ENCODE data around the gene PTPRJ. TPM values are rescaled to one million over a fixed set of nuclear protein-coding genes. Genes with fewer than 3 reads are reported as not detected.

Gene PTPRJ
- total and polyA plus RNA-seq, 2 donors (not counting 3 experiments of a cell fraction or from before 2014, with no cell fraction given), result 3.1 to 7.7 TPM

DNA sequence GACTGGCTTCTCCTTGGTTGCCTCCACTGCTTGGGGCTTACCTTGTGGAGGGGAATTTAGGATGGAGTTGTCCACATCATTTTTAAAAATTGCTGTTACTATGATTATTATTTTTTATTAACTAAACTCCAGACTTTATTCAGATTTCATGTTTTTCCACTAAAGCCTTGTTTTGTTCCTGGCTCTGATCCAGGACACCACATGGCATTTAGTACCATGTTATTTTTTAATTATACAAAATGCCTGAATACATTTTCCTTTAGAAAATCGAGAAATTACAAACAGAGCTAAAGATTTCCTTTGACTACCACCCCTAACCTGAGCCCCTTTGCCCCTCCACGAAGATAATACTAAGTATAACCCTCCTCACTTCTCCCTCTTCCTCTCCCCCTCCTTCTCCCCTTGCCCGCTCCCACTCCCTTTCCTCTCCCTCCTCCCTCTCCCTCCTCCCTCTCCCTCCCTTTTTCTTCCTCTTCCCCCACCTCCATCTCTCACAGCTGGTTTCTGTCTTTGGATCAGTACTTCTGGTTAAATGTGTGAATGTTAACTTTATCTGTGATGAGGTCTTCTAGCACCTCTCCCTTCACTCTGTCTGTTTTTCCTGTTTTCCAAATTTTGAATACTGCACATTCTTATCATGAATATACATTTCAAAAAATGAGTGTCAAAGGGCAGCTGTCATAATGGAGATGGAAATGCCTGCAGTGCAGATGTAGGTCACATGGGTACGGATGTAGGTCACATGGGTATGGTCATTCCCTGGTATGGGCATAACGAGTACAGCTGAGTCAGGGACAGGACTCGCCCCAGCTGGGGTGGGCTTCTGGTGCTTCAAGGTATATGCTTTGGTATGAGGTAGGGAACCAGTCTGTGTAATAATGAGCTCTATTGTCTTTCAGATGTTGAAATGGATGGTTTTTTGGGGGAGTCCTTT is 181.9 kb downstream of the PTPRJ start:
- intact Hi-C loops (cut with micrococcal nuclease) (no loop called here), dilution Hi-C loops (cut with MboI; ENCODE audit: extremely low pct_ligation_motif_present, low sequenced_read_pairs) (no loop called here)
- Histone ChIP-seq H3K4me3 (replicated peaks in 1 of 3; ENCODE audit: insufficient read depth in 1 of 3, low read depth in 1 of 3, low read length in 3 of 3) (no peak overlapping the region), H3K27me3 (ENCODE audit: control insufficient read depth in 2 of 2, insufficient read depth in 2 of 2, low read length in 2 of 2) (no peaks in the 10 kb centered on the region), H3K36me3 (ENCODE audit: control insufficient read depth in 2 of 2, extremely low read depth in 1 of 2, insufficient read depth in 2 of 2, low read length in 2 of 2) (no peaks in the 10 kb centered on the region), H3K79me2 (ENCODE audit: control insufficient read depth, insufficient read depth, low read length) (no peaks in the 10 kb centered on the region), H3K4me1 (ENCODE audit: control insufficient read depth, extremely low read depth, insufficient read depth, low read length) (peaks cover 2% of the 10 kb centered on the region), H3K9me1 (replicated peaks; ENCODE audit: control insufficient read depth, extremely low read depth, insufficient read depth, low read length) (no peaks in the 10 kb centered on the region), H3K9ac (replicated peaks; ENCODE audit: extremely low read depth, insufficient read depth, low read length) (no peak overlapping the region), H3K27ac (ENCODE audit: insufficient read depth, low read depth, low read length) (no peak overlapping the region), H4K20me1 (replicated peaks; ENCODE audit: control insufficient read depth, extremely low read depth, insufficient read depth, low read length) (no peaks in the 10 kb centered on the region), H3K9me3 (replicated peaks; ENCODE audit: control insufficient read depth, insufficient read depth, low read length) (no peaks in the 10 kb centered on the region), H2AFZ (ENCODE audit: low read depth, low read length) (no peak overlapping the region), H3K4me2 (ENCODE audit: insufficient read depth, low read length) (no peak overlapping the region)
- ChIA-PET POLR2A (no interaction called here), CTCF (interaction anchor here (0.6 to 2.3 kb wide), 3 partner anchors 10 to 17 kb away, joined by 3 to 11 read pairs (median 3); no protein-coding TSS in a partner anchor)
- peak; percentile 24 for DNase-seq (ENCODE audit: low read depth, low spot score)
- TF ChIP-seq, protein P1, sequence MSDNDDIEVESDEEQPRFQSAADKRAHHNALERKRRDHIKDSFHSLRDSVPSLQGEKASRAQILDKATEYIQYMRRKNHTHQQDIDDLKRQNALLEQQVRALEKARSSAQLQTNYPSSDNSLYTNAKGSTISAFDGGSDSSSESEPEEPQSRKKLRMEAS (IDR thresholded peaks at IDR 0.05; ENCODE audit: insufficient read depth, insufficient read length), result no peak
- TF ChIP-seq POLR2AphosphoS5 (IDR thresholded peaks at IDR 0.05; ENCODE audit: insufficient read depth, low read depth, low read length) (no peak), GATA2 (IDR thresholded peaks at IDR 0.05; ENCODE audit: insufficient read depth, insufficient read length, low read depth, low read length) (no peak)
- TF ChIP-seq, protein P2, sequence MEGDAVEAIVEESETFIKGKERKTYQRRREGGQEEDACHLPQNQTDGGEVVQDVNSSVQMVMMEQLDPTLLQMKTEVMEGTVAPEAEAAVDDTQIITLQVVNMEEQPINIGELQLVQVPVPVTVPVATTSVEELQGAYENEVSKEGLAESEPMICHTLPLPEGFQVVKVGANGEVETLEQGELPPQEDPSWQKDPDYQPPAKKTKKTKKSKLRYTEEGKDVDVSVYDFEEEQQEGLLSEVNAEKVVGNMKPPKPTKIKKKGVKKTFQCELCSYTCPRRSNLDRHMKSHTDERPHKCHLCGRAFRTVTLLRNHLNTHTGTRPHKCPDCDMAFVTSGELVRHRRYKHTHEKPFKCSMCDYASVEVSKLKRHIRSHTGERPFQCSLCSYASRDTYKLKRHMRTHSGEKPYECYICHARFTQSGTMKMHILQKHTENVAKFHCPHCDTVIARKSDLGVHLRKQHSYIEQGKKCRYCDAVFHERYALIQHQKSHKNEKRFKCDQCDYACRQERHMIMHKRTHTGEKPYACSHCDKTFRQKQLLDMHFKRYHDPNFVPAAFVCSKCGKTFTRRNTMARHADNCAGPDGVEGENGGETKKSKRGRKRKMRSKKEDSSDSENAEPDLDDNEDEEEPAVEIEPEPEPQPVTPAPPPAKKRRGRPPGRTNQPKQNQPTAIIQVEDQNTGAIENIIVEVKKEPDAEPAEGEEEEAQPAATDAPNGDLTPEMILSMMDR (IDR thresholded peaks at IDR 0.05; ENCODE audit: extremely low read depth in 1 of 2, insufficient read depth in 1 of 2, low read depth in 1 of 2, low read length in 2 of 2), result no peak
- no peak for FAIRE-seq
- BruUV-seq (replicated peaks), result no TSS peak

Data from endothelial cell of umbilical vein (primary cell).